ENCODE data around the gene IMPA2.
"Not testable (repeated sequence)": the region's sequence is repeated elsewhere in the genome, so short reads cannot be mapped to it uniquely, and the experiment has no call there.

The IMPA2 gene

DNA sequence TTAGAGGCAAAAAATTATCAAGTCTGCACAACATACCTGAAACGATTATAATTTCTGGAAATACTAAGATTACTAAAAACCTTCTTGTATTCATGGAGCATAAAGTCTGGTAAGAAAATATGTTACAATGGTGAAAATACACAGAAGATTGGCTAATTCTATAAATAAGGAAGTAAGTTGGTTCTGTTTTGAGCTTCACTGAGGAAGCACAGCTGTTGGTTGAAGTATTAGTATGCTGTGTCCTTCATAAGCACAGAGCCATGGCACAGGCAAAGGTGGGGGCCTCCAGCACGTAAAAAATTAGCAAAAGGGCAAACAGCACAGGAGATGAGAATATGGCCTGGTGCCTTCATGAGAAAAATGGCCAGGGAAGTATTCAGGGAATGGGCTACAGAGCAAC, 72.0 kb downstream of the IMPA2 start:
- no peak for DNase-seq

DNA sequence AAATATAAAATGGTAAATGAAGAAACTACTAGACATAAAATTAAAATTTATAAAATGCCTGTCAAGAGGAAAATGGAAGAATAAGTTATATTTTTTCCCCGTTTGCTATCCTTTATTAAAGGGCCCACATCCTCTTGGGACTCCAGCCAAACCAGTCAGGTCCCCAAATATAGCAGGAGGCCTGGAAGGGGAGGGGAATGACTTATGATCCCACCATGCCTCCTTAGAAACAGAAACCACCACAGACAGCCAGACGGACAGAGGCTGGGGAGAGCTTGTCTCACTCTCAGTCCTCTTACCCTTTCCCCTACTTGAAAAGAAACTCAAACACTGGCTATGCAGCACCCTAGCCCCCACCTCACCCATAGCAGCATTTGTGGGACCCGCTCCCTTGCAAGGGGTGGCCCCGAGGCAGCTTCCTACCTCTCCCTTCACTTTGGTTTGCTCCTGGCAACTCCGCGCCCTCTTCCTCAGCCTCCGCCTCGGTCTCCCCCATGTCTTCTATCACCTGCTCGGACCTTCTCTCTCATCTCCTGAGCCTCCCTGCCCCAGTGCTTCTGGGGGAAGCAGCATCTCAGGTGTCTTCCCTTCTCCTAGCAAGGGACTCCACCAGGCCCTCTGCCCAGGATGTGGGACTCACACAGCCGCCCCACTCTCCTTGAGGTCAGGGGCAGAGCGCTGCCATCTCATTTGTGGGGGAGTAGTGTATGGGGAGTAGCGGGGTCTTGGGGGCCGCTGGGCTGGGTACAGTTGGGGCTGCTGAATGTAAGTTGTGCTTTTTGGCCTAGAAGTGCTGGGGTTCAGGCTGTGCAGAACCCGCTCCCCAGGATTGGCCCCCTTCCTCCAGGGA, 75.0 kb downstream of the IMPA2 start:
- peak; percentile 46 for DNase-seq

DNA sequence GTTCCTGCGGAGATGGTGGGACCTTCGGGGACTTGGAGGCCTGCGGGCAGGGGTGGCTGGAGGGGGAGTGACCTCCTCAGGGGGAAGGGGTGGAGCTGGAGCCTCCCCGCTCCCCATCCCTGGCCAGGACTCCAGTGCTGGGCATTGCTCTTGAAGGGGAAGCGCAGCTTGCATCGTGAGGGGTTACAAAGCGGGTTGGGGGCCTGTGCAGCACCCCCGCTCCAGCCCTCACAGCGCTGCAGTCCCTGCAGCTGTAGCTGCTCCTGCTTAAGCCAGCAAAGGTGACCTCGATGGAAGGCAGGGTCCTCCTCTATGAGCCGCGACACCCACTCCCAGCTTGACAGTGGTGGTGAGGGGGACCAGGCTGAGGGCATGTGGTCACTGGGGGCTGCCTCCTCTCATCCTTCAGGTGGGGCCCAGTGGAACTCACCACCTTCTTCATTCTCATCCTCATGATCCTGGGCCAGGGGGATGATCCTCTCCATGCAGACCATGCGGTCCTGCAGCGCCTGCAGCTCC, 75.6 kb downstream of the IMPA2 start:
- DNase-seq, result no peak

DNA sequence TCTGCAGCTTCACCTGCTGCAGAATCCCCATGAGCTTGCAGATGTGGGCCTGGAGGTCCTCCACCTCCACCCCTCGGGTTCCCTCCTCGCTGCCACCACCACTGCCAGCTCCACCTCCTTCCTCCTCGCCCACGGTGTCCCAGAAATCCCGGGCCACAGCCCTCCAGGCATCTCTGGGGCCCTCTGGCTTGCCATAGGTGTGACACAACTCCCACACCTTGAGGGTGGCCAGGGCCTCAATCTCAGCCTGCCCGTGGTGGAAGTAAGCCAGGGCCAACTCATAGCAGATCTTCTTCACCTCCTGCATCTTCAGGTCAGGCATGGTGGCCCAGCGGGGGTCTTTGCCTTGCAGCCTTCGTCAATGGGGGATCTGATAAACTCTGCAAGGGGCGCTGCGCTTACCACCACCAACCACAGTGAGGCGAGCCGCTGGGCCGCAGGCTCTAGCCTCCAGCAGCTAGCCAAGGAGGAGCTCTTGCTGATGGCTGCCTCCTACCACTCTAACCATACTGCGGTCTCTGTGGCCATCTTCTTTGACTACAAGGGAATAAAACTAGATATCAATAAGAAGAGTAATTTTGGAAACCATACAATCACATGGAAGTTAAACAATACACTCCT, 76.2 kb downstream of the IMPA2 start:
- DNase-seq, result no peak

DNA sequence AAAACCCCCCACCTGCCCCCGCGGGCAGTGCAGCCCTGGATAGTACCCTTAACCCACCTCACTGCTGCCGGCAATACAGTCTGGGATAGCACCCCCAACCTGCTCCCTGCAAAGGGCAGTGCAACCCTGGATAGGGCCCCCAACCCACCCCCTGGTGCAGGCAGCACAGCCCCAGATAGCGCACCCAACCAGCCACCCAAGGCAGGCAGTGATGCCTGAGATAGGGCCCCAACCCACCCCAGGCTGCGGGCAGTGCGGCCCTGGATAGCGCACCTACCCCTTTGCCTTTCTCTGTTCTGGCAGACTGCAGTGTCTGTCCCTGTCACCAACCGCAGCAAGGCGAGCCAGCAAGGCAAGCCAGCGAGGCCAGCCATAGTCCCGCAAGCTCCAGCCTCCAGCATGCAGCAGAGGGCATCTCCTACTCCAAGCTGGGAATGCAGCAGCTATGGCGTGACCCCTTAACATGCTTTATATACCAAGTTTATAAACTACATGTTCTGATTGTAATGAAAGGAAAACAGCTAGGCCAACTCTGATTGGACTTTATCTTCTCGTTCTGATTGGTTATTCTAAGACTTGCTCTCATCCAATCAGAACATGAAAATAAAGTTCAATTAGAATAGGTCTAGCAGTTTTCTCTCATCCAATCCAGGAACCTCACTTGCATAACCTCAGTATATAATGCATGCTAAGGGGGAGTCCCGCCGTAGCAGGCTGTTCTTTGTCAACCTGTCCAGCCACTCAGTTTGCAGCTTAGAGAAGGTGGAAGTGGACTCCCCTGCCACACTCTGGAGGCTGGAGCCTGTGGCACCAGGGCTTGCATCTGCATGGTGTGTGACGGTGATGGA, 78.3 kb downstream of the IMPA2 start:
- DNase-seq, result no peak

DNA sequence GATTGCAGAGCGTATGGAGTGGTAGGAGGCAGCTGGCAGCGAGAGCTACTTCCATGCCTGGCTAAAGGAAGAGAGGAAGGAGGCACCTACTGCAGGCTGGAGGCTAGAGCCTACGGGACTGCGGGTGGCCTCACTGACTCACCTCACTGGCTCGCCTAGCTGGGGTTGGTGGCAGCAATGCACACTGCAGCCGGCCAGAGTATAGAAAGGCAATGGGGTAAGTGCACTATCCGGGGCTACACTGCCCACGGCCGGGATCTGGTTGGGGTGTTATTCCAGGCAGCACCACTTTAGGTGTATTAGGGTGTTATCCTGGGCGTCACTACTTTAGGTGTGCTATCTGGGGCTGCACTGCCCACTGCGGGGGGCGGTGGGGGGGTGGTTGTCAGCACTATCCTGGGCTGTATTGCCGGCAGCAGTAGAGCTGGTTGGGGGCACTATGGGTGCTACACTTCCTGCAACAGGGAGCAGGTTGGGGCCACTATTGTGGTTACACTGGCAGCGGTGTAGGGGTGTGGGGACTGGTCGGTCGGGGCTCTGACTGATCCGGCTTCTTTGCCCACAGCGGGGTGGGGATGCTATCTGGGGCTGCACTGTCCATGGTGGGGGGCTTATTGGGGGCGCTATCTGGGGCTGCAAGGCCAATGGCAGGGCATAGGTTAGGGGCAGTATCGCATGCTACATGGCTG, 79.0 kb downstream of the IMPA2 start:
- no peak for DNase-seq

DNA sequence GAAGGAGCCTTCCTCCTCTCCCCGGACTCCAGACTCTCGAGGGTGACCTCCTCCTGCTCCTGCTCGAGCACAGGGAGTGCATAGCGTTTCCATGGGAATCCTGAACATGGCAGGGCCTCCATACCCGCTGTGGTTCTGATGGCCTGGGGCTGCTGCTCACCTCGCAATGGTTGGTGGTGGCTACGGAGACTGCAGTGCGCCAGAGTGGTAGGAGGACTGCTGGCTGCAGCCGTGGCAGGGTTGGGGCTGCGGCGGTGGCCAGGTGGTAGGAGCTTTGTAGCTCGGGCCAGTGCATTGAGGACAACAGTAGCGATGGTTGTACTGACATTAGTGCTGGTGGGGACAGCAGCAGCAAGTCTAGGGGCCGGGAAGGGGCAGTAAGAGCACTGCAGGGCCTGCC, 80.4 kb downstream of the IMPA2 start:
- no peak for DNase-seq

DNA sequence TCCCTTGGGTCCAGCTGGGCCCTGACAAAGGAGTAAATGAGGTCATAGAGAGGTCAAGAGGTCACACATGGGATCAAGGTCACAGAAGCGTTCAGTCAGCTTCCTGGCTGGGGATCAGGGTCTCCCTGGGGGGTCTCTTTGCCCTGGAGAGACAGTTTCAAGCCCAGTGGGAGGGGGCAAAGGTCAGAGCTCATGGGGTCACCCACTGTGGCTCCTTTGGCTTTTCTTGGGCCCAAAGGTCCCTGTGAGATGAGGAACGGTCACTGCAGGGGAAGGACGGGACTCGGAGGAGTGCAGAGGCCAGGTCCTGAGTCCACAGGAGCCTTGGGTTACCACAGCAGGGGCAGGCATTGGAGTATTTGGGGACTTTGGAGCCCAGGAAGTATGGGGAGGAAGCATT, 81.7 kb downstream of the IMPA2 start:
- no peak for DNase-seq

DNA sequence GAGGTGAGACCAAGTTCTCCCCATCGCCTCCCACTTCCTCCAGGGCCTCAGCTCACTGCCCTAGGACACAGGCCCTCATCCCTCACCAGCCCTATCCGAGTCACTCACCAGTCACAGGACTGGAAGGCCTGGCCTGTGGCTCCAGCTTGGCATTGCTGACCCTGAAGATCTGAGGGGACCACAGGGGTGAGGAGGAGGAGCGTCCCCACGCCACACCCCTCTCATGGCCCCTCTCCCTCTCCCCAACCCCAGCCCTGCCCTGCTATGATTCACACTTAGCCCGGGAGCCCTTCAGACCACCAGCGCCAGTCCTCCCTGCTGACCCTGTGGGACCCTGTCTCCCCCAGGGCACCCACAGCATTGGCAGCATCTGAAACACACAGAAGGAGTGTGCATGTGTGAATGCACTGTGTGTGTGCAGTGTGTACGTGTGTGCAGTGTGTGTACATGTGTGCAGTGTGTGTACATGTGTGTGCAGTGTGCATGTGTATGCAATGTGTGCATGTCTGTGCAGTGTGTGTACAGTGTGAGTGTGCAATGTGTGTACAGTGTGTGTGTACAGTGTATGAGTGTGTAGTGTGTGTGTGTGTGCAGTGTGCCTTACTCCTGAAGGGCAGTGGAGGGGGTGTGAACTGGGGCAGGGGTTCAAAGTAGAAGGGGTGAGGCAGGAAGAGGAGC, 82.9 kb downstream of the IMPA2 start:
- no peak for DNase-seq

DNA sequence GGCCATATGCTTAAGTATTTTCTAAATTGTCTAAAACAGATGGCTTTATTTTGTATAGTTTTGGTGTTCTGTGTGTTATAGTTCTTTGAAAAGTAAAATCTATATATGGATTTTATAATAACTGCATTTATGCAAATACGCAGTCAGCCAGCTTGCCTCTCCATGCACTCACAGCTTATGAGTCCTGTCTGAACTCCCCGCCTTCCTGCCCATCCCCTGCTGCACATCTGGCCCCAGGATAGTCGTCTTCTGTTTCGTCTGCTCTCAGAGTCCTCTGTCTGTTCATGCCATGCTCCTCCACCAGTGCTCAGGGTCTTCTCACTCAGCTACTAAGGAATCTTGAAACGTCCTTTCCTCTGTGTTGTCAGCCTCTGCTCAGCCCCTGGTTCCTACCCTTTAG, 84.1 kb downstream of the IMPA2 start:
- no peak for DNase-seq

DNA sequence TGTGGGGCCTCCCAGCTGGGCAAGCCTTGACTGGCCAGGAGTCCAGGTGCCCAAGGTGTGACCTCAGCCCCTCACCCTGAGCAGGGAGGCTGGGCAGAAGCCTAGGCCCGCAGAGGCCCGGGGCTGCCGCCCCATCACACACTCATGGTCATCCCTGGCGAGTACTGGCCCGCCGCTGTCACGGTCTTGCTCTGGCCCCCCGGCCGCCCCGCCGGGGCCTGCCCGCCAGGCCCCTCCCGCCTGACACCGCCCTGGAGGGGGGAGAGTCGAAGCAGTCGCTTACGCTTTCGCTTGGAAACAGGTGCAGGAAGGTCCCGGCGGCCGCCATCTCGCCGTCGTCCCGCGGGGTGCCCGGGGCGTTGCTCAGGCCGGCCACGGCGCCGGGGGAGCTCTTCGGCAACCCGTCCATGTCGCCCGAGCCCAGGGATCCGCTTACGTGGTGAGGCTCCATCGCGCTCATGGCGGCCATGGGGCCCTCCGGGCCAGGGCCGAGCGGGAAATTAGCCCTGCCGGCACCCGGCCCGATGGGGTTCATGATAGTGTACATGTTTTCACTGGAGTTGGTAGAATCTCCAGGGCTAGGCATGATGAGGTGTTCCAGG, 85.7 kb downstream of the IMPA2 start:
- DNase-seq, result no peak

DNA sequence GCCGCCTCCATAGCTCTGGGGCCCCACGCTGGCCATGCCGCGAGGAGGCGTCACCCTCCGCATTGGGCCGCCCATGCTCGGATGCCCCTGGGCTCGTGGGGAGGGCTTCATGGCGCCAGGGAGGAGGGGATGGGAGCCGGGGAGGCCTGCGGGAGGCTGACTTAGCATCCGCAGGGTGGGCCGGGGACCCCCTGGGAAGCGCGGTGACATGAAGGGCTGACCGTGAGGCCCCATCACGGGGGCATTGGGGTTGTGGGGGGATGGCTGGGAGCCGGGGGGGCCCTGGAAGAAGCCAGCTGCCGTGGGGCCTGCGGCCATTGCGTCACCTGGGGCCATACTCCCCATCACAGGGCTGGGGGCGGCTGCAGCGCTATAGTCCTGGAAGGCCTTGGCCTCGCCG, 86.4 kb downstream of the IMPA2 start:
- DNase-seq, result no peak

DNA sequence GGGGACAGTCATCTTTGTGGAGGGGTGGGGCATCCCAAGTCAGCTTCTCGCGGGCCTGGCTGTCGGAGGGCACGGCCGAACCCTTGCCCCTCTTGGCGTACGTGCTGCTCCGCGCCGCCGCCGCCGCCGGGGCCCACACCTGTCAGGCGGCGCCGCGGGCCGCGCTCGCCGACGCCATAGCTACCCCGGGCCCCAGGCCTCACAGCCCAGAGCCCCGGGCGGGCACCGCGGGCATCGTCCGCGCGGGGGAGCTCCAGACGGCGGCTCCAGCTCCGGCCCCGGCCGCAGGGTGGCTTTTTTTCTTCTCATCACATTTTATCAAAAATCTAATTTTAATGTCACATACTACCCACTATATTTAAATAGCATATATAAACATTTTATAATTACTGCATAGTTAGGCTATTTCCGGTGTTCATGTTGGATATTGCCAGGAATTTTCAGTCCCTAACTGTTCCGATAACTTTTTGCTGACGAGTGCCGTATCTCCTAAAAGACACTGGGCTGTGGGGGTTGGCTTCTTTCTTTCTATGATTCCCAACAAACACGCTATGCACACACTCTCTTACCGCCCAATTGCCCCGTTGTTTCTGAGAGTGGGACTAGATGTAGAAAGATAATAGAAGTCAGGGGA, 87.1 kb downstream of the IMPA2 start:
- not testable (repeated sequence) for DNase-seq

DNA sequence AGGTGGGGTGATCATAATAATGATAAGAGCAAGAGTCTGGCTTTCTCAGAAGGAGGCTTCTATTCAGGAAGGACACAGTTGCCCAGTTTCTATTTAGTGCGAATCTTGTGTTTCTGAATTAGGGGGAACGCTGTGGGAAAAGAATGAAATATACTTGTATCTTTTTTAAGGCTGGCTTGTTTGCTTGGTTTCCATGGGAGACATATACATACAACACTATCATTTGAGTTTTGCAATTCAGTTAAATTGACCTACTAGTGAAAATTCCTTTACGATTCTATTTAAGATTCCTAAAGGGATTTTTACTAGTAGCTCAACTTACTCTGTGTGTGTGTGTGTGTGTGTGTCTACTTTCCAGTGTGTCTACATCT, 87.6 kb downstream of the IMPA2 start:
- DNase-seq, result no peak

DNA sequence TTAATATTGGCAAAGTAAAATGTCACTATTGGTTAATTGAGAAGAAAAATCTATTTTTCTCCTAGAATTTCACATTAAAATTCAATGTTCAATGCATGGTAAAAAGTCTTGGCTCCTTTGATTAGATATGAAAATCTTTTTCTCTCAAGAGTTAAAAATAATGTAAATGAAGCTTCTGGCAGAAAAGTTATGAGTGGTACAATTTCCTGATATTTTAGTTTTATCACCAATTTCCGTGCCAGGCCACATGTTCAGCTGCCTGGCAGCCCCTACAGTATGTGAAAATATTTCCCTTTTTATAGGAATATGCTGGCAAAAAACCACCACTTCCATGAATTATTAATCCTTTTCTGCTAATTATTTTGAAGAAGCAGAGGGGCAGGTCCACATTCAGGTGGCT, 89.8 kb downstream of the IMPA2 start:
- DNase-seq, result not testable (repeated sequence)

DNA sequence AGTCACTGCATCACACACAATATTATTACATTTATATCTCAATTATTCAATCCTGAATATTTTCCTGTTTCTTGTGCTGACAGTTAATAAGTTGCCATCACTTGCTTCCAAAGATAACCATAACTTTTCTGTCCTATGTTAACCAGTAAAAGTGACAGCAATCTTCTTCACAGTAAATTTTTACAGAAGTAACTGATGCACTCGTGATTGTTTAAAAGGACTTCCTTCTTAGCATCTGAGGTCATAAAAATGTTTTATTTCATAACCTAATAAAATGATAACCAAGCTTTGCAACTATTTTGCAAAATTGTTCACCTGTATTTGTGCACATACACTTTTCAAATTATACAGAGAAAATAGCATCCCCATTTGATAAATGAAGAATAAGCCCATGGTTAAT, 91.7 kb downstream of the IMPA2 start:
- no peak for DNase-seq

DNA sequence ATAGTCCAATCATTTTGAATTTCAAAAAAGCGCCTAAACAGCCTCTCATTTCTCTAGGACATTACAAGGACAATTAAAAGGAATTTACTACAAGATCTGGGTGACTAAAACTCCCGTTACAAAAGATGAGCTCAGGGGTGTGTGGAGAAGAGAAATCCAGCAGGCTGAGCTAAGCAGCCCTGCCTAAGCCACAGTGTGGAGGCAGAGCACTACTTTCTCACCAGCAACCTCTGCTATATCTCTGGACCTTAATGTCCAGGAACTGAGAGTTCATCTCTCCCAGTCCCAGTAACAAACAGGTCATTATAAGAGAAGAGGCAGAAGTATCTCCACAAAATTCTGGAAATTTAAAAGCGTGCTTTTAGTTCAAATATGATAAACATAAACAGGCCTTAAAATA, 93.4 kb downstream of the IMPA2 start:
- DNase-seq, result peak; percentile 17

DNA sequence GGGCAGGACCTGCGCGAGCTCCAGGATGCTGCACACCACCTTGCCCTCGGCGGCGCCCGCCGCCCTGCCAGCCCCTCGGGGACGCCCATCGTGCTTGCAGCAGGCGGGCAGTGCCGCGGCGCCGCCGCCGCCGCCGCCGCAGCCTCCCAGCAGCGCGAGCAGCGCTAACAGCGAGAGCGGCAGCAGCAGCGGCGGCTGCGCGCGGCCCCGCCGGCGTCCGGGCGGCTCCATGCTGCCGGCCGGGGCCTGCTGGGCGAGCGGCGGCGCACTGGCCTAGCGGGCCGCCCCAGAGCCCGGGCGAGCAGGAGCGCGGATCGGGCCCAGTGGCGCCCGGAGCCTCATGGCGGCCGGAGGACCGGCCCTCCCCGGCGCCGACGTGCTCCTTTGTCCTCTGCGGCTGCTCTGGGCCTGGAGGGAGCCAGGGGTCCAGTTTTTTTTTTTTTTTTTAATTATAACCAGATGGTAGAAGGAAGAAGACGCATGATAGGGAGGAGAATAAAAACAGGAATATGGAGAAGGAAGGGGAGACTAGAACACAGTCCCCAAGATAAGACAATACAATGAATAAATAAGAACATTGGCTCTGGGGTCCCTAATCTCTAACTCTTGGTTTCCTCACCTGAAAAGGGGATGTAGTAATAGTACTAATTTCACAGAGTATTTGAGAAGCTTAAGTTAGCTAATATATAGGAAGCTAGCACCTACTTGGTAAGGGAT, 95.3 kb downstream of the IMPA2 start:
- peak; percentile 18 for DNase-seq

DNA sequence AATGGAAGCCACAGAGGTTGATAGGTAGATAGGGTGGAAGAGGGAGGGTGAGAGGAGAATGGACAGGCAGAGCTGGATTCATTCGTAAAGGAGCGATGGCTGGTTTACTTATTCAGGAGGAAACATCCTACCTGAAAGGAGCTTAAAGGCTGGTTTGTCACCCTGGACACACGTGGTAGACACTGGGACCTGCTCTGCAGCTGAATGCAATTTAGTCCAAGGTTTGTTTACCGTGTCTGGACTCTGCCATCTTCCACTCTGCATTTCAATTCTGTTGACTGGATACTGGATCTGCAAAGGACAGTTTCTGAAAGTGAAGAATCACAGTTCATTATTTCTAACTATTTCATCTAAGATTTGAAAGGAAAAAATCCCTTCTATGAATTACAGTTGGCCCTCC, 96.7 kb downstream of the IMPA2 start:
- DNase-seq, result not testable (repeated sequence)

DNA sequence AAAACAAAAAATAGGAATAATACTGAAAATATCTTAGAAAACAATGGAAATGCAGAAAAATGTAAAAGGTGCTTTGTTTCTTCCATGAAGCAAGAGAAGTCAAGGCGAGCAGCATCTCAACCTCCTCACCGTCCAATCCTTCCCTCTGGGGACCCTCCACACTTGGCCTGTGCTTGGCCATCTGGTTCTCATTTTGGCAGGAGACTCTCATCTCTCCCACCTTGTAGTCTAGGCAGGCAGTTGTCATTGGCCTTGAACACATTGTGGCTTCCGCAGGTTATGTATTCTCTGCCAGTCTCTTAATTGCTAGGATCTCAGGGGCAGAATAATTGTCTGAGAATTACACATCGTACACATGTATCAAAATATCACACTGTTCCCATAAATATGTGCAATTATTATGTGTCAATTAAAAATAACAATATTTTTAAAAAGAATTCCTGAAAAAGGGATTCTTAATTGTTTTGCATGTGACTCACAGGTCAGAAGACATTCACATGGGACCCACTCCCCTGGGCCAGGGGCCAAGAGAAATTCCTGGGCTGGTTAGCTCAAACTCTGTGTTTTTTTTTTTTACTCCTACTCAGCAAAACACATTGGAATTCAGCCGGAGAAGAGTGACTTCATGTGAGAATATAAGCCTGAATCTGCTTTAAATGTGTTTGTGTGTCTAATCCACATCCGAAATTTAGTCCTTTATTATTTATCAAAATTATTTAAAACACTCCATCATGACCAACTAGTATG, 98.4 kb downstream of the IMPA2 start:
- peak; percentile 90 for DNase-seq

All from fibroblast of upper back skin (primary cell).